Epithelial cell of esophagus (primary cell): ENCODE measurements around the gene NFKBIZ.

ENCODE experiments used
- DNase-seq: peaks from one replicate; pipeline ENCODE4 v3.0.0; 2010; ENCODE audit warnings: low read depth
- H3K4me3 ChIP-seq: 2 replicates; pipeline ENCODE4 v1.5.1; 2011; ENCODE audit warnings: mild to moderate bottlenecking, low read length, control low read depth
- CTCF ChIP-seq: IDR thresholded peaks from 2 replicates; pipeline ENCODE4 v1.5.1; 2011; ENCODE audit warnings: low read depth, mild to moderate bottlenecking, low read length, control low read depth, inconsistent platforms; ENCODE audit not compliant: insufficient read depth; ENCODE audit errors: missing control alignments

NFKBIZ gene

DNA sequence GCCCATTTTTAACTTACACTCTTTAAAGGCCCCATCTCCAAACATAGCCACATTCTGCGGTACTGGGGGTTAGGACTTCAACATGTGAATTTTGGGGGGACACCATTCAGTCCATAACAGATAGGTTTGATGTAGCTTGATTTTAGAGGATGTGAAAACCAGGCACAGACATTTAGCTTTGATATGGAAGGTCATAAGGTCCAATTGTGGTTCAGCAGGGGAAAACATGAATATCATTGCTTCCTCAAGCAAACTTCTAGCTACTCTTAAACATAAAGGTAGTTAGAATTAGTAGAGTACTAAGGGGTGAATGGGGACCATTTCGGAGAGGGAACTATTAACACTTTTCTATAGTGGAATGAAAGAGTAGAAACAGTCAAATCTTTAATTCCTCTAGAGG is 13.6 kb upstream of the NFKBIZ start:
- TF ChIP-seq CTCF = no peak
- DNase-seq = no peak
- no peak overlapping the region for H3K4me3 ChIP-seq

- TF ChIP-seq CTCF = no peak
- DNase-seq = no peak
- H3K4me3 ChIP-seq = no peak overlapping the region
Observed at GRCh38 chr3:101836160-101836559, 13.2 kb upstream of the NFKBIZ start.

DNA sequence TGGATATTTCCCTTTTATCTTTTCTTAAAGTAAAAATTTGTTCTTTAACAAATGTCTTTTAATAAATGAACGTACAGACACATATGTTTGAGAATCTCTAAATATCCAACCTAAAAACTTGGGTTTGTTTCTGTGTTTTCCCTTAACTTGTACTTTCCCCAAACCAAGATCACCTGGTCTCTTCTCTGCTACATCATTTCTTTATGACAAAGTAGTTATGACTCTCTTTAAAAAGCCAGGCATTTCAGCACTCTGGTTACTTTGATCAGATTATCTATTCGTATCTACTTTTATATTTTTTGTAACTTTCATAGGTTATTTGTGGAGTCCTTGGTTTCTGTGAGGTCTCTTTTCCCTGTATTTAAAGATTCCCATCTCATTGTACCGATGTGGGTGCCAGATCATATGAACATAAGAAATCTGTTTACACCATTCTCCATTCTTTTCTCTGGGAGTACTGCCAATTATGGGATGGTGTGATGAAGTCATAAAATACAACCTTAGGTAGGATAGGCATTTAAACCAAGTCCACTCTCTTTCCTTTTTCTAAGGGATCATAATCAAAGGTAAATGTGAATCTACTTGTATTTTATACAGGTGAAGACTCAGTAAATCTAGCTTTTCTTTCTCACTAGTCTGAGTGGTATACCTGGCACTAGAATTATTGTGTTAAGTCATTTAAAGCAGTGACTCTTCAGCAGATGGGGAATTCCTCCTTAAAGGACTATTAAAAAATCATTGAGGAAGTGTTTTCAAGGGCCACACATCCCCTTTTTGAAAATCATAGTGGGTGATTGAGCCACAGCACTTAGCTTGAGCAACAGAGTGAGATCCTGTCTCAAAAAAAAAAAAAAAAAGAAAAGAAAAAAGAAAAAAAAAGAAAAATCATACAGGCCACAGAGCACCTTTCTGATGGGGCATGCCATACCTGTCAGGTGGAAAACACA is 12.4 kb upstream of the NFKBIZ start:
- TF ChIP-seq CTCF = no peak
- H3K4me3 ChIP-seq = no peak overlapping the region
- DNase-seq = peak; percentile 68

- TF ChIP-seq CTCF = no peak
- H3K4me3 ChIP-seq = no peak overlapping the region
- DNase-seq = no peak
Observed at GRCh38 chr3:101838691-101839090, 10.6 kb upstream of the NFKBIZ start.

GRCh38 chr3:101840066-101840465 is 9.2 kb upstream of the NFKBIZ start:
- no peak for DNase-seq
- no peak for TF ChIP-seq CTCF
- no peak overlapping the region for H3K4me3 ChIP-seq

- H3K4me3 ChIP-seq = no peak overlapping the region
- no peak for DNase-seq
- TF ChIP-seq CTCF = no peak
Observed at GRCh38 chr3:101842245-101842934, 6.9 kb upstream of the NFKBIZ start.
